GM12892 (cell line): ENCODE data around the gene GOLIM4.
A peak's percentile ranks its signal among the peaks of the same experiment; 100 is the strongest.

Experiments
- DNase-seq: peaks from one replicate; pipeline ENCODE4 v3.0.0; 2011; ENCODE audit not compliant: insufficient read length
- FAIRE-seq: peaks from 2 replicates; lab custom pipeline; 2011; peaks lifted over from hg19 to GRCh38; lab: Jason Lieb, UNC
- POLR2A ChIP-seq: IDR thresholded peaks from 2 replicates; pipeline ENCODE4 v1.6.1; 2011; ENCODE audit warnings: low read depth, low read length, control low read depth
- POLR2AphosphoS5 ChIP-seq: IDR thresholded peaks from 2 replicates; pipeline ENCODE4 v1.6.1; 2011; ENCODE audit warnings: low read depth, low read length, control low read depth
- TAF1 ChIP-seq: IDR thresholded peaks from 2 replicates; pipeline ENCODE4 v1.6.1; 2011; ENCODE audit warnings: low read depth, mild to moderate bottlenecking, control low read depth, low read length, borderline replicate concordance

Gene GOLIM4

GRCh38 chr3:168085491-168086119, 10.1 kb downstream of the GOLIM4 start:
- TF ChIP-seq TAF1 (no peak), POLR2A (no peak), POLR2AphosphoS5 (no peak)
- FAIRE-seq = no peak
- DNase-seq = no peak

GRCh38 chr3:168083906-168084305, 11.8 kb downstream of the GOLIM4 start:
- TF ChIP-seq POLR2A = no peak
- TF ChIP-seq POLR2AphosphoS5 = no peak
- TF ChIP-seq TAF1 = no peak
- no peak for DNase-seq
- FAIRE-seq = no peak

GRCh38 chr3:168081856-168082255, 13.9 kb downstream of the GOLIM4 start:
- DNase-seq (no peak), FAIRE-seq (no peak)
- no peak for TF ChIP-seq TAF1
- TF ChIP-seq POLR2A = no peak
- TF ChIP-seq POLR2AphosphoS5 = no peak

- FAIRE-seq (no peak), DNase-seq (no peak)
- no peak for TF ChIP-seq POLR2AphosphoS5
- no peak for TF ChIP-seq TAF1
- TF ChIP-seq POLR2A = no peak
Measured at GRCh38 chr3:168081171-168081771, 14.5 kb downstream of the GOLIM4 start.

- TF ChIP-seq TAF1 = no peak
- no peak for TF ChIP-seq POLR2AphosphoS5
- TF ChIP-seq POLR2A = no peak
- FAIRE-seq (peak; percentile 69), DNase-seq (no peak)
Measured at GRCh38 chr3:168080499-168081170, 15.1 kb downstream of the GOLIM4 start.

GRCh38 chr3:168080022-168080421, 15.7 kb downstream of the GOLIM4 start:
- DNase-seq (no peak), FAIRE-seq (no peak)
- TF ChIP-seq TAF1 (no peak), POLR2AphosphoS5 (no peak), POLR2A (no peak)

GRCh38 chr3:168077091-168077490, 18.6 kb downstream of the GOLIM4 start:
- FAIRE-seq = peak; percentile 50
- no peak for DNase-seq

GRCh38 chr3:168073842-168074605, 21.7 kb downstream of the GOLIM4 start:
- no peak for DNase-seq
- TF ChIP-seq TAF1 (no peak), POLR2A (no peak), POLR2AphosphoS5 (no peak)
- peak; percentile 17 for FAIRE-seq

More at GRCh38 chr3:168077091-168077490, 18.6 kb downstream of the GOLIM4 start:
- TF ChIP-seq TAF1 (no peak), POLR2A (no peak), POLR2AphosphoS5 (no peak)

GRCh38 chr3:168072323-168072650, 23.4 kb downstream of the GOLIM4 start:
- DNase-seq = no peak
- FAIRE-seq = no peak
- TF ChIP-seq POLR2AphosphoS5 (no peak), TAF1 (no peak), POLR2A (no peak)

- DNase-seq (no peak), FAIRE-seq (peak; percentile 70)
- TF ChIP-seq TAF1 (no peak), POLR2AphosphoS5 (no peak), POLR2A (no peak)
Measured at GRCh38 chr3:168071591-168072322, 24.0 kb downstream of the GOLIM4 start.
